HL-60 (cell line): Measurements from ENCODE around the gene GAST.
A peak's percentile ranks its signal among the peaks of the same experiment; 100 is the strongest.

ENCODE experiments used
- DNase-seq, 2 experiments: peaks; one replicate each; pipeline ENCODE4 v3.0.0-alpha.2; 2010 to 2020; ENCODE audit warnings: low read depth in 1 of 2, low spot score in 1 of 2
- H3K27ac ChIP-seq: fragments of 250-450 bp; sonication (Bioruptor Pico); replicated peaks from 2 replicates; pipeline ENCODE4 v1.5.1; 2020; ENCODE audit warnings: mild to moderate bottlenecking, moderate library complexity
- H3K27me3 ChIP-seq: fragments of 250-450 bp; sonication (Bioruptor Pico); 2 replicates; pipeline ENCODE4 v1.5.1; 2021; ENCODE audit warnings: mild to moderate bottlenecking, moderate library complexity; ENCODE audit not compliant: insufficient read depth, poor library complexity, severe bottlenecking
- H3K4me3 ChIP-seq: replicated peaks from 2 replicates; pipeline ENCODE4 v1.5.1; 2011; ENCODE audit warnings: mild to moderate bottlenecking, control low read depth, low read length; ENCODE audit not compliant: insufficient read depth
- CTCF ChIP-seq: IDR thresholded peaks from one replicate; pipeline ENCODE4 v1.5.1; 2011; ENCODE audit warnings: low read length, control low read depth, inconsistent platforms; ENCODE audit not compliant: insufficient read depth
- GABPA ChIP-seq: IDR thresholded peaks from 2 replicates; pipeline ENCODE4 v1.6.1; 2012; ENCODE audit warnings: low read depth
- POLR2AphosphoS5 ChIP-seq: IDR thresholded peaks from 2 replicates; pipeline ENCODE4 v1.6.1; 2012; ENCODE audit warnings: low read depth
- SPI1 ChIP-seq: IDR thresholded peaks from 2 replicates; pipeline ENCODE4 v1.6.1; 2012; ENCODE audit warnings: low read depth, mild to moderate bottlenecking, borderline replicate concordance
- TF ChIP-seq, protein P1 (sequence below): IDR thresholded peaks from 2 replicates; pipeline ENCODE4 v1.6.1; 2012; ENCODE audit warnings: low read depth; ENCODE audit not compliant: insufficient replicate concordance

The GAST gene

GRCh38 chr17:41680426-41681040 is 31.6 kb upstream of the GAST start:
- Histone ChIP-seq H3K27me3 (no peaks in the 10 kb centered on the region), H3K4me3 (no peak overlapping the region), H3K27ac (no peak overlapping the region)
- TF ChIP-seq, protein P1, sequence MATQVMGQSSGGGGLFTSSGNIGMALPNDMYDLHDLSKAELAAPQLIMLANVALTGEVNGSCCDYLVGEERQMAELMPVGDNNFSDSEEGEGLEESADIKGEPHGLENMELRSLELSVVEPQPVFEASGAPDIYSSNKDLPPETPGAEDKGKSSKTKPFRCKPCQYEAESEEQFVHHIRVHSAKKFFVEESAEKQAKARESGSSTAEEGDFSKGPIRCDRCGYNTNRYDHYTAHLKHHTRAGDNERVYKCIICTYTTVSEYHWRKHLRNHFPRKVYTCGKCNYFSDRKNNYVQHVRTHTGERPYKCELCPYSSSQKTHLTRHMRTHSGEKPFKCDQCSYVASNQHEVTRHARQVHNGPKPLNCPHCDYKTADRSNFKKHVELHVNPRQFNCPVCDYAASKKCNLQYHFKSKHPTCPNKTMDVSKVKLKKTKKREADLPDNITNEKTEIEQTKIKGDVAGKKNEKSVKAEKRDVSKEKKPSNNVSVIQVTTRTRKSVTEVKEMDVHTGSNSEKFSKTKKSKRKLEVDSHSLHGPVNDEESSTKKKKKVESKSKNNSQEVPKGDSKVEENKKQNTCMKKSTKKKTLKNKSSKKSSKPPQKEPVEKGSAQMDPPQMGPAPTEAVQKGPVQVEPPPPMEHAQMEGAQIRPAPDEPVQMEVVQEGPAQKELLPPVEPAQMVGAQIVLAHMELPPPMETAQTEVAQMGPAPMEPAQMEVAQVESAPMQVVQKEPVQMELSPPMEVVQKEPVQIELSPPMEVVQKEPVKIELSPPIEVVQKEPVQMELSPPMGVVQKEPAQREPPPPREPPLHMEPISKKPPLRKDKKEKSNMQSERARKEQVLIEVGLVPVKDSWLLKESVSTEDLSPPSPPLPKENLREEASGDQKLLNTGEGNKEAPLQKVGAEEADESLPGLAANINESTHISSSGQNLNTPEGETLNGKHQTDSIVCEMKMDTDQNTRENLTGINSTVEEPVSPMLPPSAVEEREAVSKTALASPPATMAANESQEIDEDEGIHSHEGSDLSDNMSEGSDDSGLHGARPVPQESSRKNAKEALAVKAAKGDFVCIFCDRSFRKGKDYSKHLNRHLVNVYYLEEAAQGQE, result no peak
- TF ChIP-seq SPI1 (no peak), CTCF (no peak), POLR2AphosphoS5 (no peak), GABPA (no peak)
- no peak for DNase-seq

- TF ChIP-seq POLR2AphosphoS5, result no peak
- TF ChIP-seq SPI1, result no peak
- TF ChIP-seq CTCF, result no peak
- TF ChIP-seq, protein P1, result no peak
- Histone ChIP-seq H3K27ac (no peak overlapping the region), H3K4me3 (no peak overlapping the region), H3K27me3 (no peaks in the 10 kb centered on the region)
- DNase-seq, result no peak
Observed at GRCh38 chr17:41681776-41682175, 30.4 kb upstream of the GAST start.

DNA sequence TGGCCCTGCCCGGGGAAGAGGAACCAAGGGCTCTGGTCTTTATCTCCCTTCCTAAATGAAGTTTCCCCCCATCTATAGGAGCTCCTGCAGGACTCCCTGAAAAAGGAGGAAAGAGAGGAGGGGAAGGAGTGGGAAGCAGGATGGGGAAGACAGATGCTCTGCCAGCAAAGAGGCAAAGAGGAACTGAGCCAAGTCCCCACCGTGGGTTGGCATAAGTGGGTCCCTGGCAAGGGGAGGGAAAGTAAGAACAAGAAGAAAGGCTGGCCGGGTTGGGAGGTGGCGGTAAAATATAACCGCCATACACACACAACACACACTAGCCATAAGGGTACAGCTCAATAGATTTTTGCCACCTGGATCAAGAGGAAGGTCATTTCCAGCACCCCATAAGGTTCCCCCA is 29.5 kb upstream of the GAST start:
- DNase-seq, result no peak
- TF ChIP-seq POLR2AphosphoS5, result no peak
- TF ChIP-seq, protein P1, result no peak
- TF ChIP-seq SPI1, result peak; percentile 44; the same call in 1 of the 2 replicates
- no peak for TF ChIP-seq GABPA
- TF ChIP-seq CTCF, result no peak
- Histone ChIP-seq H3K27me3 (no peaks in the 10 kb centered on the region), H3K27ac (no peak overlapping the region), H3K4me3 (no peak overlapping the region)
